KOPT-K1 (cell line): ENCODE measurements around the gene CHKB.
"Not testable (repeated sequence)": the region's sequence is repeated elsewhere in the genome, so short reads cannot be mapped to it uniquely, and the experiment has no call there.

Experiments
- H3K27ac ChIP-seq: fragments of 200-600 bp; sonication (generic); 2 replicates; pipeline ENCODE4 v1.5.1; 2016; ENCODE audit warnings: antibody characterized with exemption, mild to moderate bottlenecking, low read depth, low read length; ENCODE audit not compliant: poor library complexity, severe bottlenecking
- H3K36me3 ChIP-seq: fragments of 200-600 bp; sonication (generic); 2 replicates; pipeline ENCODE4 v1.5.1; 2017; ENCODE audit warnings: antibody characterized with exemption, mild to moderate bottlenecking, low read length, moderate library complexity; ENCODE audit not compliant: insufficient read depth
- H3K9me3 ChIP-seq: fragments of 200-600 bp; sonication (generic); 2 replicates; pipeline ENCODE4 v1.5.1; 2017; ENCODE audit warnings: antibody characterized with exemption, low read length, mild to moderate bottlenecking; ENCODE audit not compliant: insufficient read depth, poor library complexity, severe bottlenecking

Gene CHKB

DNA sequence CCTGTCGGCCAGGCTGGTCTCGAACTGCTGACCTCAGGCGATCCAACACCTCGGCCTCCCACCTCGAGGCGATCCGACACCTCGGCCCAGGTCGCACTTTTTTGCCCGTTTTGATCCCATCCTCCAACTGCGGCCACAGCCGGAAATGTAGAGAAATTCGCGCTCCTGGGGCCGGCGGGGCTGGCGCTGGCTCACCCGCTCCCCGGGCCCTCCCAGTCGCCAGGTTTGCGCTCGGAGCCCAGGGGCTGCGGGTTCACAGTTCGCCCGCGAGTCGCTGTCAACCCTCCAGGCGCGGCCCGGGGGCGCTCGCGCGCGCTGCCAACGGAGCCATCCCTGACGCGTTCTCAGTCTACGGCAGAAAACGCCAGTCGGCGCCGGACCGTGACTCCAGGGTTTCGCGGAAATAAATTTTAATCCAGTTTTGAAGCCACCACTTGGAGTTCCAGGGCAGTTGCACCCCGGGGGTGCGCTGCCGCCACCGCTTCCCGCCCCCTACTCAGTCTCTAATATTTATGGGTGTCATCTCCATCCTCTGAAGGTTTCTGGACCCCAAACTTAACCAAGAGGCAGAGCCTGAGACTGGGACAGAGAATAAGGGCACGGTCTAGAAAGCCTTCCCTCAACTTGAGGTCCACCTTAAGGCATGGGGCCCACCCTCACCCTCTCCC, 38.4 kb downstream of the CHKB start:
- Histone ChIP-seq H3K9me3 (no peaks in the 10 kb centered on the region), H3K36me3 (no peaks in the 10 kb centered on the region), H3K27ac (no peak overlapping the region)

DNA sequence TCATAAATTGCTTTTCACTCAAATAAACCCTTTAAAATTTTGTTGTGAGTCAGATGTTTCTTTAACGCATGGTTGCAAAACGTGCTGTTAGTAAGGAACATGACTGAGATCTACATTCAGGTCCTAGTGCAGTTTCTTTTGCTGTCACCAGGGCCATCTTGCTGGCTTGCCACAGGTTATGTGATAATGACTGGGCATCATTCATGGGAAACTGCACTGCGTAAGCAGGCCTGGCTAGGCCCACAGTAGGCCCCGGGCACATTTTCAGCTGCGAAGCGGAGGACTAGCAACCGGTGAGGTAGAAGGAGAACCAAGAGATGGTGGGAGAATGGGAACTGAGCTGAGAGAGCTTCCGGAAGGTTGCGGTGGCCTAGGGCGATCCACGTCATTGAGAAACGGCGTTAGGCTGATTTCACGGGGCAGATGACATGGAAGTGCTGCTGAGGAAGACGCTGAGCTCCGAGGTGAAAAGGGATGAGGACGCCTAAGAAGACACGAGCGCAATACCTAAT, 40.2 kb downstream of the CHKB start:
- Histone ChIP-seq H3K27ac (no peak overlapping the region), H3K36me3 (no peaks in the 10 kb centered on the region), H3K9me3 (no peaks in the 10 kb centered on the region)

DNA sequence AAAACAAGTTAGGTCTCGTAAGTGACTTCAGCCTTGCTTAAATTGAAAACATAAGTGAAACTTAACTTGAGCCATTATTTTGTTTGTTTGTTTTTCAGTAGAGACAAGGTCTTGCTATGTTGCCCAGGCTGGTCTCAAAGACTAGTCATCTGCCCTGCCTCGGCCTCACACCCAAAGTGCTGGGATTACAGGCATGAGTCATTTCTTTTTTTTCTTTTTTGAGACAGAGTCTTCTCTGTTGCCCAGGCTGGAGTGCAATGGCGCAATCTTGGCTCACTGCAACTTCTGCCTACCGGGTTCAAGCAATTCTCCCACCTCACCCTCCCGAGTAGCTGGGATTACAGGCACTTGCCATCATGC, 41.0 kb downstream of the CHKB start:
- H3K9me3 ChIP-seq, H3K36me3 ChIP-seq, H3K27ac ChIP-seq: not testable (repeated sequence)

DNA sequence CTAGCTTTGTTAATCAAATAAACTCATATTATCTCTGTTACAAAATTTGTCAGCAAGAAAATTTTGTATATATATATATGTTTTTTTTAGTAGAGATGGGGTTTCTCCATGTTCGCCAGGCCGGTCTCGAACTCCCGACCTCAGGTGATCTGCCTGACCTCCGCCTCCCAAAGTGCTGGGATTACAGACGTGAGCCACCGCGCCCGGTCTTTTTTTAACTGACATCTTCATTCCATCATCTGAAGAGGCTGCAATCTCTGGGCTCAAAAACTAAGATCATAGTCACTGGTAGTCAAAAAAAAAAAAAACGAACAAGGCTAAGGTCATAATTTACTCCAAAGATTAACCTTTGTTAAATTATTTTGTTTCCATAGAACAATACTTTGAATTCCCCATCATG, 42.3 kb downstream of the CHKB start:
- no peak overlapping the region for H3K27ac ChIP-seq
- H3K36me3 ChIP-seq = no peaks in the 10 kb centered on the region
- no peaks in the 10 kb centered on the region for H3K9me3 ChIP-seq

DNA sequence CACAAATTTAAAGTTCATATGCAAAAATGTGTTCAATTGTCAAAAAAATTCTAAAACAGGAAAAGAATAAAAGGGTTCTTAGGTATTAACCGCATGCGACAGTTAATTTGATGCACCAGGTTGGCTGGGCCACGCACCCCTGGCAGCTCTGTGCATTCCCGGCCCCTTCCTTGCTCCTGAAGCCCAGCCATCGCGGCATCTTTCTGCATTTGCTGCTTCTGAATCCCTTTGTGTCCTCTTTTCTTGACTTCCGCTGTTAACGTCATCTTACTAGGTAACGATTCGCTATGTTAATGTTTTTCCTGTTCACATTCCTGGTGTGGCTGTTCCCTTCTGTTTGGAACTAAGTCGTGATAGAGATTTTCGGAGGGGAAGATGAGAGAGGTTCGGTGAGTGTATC, 44.9 kb downstream of the CHKB start:
- Histone ChIP-seq H3K9me3 (no peaks in the 10 kb centered on the region), H3K27ac (no peak overlapping the region), H3K36me3 (no peaks in the 10 kb centered on the region)

DNA sequence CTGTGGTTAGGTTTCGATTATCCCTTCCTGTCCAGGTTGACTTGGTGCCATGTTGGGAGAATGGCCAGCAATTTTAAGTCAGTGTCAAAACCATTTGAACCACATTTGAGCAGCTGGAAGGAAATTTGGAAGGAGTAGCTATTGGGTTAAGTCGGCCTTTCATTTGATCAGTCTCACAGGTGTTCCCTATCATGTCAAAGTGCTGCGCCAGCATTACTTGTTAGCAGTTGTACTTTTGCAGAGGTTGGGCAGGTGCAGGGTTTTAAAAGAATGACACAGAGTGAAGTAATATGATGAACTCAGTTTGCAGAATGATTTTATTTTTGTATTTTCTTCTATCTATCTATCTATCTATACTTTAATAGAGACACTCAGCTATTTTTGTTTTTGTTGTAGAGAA, 46.4 kb downstream of the CHKB start:
- Histone ChIP-seq H3K27ac (no peak overlapping the region), H3K36me3 (no peaks in the 10 kb centered on the region)

DNA sequence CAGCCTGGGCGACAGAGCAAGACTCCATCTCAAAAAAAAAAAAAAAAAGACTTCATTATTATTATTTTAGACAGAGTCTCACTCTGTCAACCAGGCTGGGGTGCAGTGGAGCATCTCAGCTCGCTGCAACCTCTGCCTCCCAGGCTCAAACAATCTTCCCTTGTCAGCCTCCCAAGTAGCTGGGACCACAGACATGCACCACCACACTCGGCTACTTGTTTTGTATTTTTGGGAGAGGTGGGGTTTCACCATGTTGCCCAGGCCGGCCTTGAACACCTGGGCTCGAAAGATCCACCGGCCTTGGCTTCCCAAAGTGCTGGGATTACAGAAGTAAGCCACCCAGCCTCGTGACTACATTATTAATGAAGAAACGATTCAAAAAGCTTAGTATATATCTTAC, 47.5 kb downstream of the CHKB start:
- no peak overlapping the region for H3K27ac ChIP-seq
- no peaks in the 10 kb centered on the region for H3K36me3 ChIP-seq
- H3K9me3 ChIP-seq = peaks cover 10% of the 10 kb centered on the region

More for the DNA sequence above, 46.4 kb downstream of the CHKB start:
- H3K9me3 ChIP-seq = peaks cover 2% of the 10 kb centered on the region

DNA sequence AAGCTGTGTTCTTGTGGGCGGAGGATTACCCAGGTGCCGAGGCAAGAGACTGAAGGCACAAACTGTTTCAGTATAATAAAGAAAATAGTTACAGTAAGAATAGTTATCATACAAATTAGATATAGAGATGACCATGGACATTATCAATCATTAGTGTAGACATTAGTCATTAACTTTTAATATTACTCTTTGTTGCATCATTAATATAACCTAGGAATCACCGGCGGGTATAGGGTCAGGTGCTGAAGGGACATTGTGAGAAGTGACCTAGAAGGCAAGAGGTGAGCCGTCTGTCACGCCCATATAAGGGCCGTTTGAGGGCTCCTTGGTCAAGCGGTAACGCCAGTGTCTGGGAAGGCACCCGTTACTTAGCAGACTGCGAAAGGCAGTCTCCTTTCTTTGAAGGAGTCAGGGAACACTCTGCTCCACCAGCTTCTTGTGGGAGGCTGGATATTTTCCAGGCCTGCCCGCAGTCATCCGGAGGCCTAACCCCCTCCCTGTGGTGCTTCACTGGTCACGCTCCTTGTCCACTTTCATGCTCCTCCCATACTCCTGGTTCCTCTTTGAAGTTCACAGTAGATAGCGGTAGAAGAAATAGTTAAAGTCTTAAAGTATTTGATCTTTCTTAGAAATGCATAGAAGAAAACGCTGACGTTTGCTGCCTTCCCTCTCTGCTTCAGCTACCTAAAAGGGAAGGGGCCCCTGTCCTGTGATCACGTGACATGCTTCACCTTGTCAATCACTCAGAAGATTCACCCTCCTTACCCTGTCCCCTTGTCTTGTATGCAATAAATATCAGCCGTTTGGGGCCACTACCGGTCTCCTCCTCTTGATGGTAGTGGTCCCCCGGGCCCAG, 48.6 kb downstream of the CHKB start:
- not testable (repeated sequence) for H3K27ac ChIP-seq, H3K36me3 ChIP-seq, H3K9me3 ChIP-seq

DNA sequence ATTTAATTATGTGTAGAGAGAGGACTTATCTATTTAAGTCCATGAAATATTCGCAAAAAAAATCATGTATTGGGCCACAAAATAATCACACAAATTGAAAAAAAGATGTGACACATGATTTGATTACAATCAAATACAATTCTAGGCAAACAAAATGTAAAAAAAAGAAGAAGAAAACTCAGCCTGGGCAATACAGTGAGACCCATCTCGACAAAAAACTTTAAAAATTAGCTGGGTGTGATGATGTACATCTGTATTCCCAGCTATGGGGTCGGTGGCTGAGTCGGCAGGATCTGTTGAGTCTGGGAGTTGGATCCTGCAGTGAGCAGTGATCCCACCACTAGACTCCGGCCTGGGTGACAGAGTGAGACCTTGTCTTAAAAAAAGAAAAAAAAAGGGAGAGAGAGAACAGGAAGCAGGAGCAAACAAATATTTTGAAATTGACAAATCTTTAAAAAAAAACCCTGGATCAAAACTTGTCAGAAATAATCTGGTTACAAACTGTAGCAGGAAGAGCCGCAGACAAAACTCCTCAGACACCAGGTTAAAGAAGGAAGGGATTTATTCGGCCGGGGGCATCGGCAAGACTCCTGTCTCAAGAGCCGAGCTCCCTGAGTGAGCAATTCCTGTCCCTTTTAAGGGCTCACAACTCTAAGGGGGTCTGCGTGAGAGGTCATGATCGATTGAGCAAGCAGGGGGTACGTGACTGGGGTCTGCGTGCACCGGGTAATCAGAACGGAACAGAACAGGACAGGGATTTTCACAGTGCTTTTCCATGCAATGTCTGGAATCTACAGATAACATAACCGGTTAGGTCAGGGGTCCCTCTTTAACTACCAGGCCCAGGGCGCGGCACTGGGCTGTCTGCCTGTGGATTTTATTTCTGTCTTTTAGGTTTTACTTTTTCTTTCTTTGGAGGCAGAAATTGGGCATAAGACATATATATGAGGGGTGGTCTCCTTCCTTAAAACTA, 49.5 kb downstream of the CHKB start:
- H3K36me3 ChIP-seq = no peaks in the 10 kb centered on the region
- H3K9me3 ChIP-seq = peaks cover 10% of the 10 kb centered on the region
- H3K27ac ChIP-seq = no peak overlapping the region

DNA sequence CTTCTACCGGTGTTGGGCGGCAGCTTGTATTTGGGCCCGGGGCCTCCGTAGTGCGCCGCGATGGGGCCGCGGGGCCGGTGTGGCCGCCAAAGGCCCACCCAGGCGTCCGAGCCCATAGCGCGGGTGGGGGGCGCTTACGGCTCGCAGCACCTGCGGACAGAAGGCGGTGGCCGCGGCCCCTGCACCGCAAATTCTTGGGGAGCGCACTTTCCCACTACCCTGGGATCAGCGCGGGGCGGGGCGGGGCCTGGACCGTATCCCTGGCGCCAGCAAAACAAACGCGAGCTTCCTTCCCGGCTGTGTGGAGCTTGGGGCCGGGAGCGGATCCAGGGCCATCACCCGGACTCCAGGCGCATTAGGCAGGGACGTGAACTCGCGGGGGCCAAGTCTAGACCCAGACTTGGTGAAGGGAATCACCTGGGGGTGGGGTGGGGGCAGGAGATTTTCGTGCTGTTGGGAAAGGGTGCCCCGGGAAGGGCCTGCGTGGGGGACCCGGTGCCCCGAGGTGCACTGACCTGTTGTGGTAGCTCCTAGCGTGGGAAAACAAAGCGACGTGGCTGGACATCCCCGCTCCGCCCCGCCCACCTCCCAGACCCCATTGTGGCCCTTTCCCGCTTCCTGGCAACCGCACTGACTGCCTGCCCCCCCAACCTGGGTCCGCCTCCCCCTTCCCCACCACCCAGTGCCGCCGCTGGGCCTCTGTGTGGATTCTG, 50.5 kb downstream of the CHKB start:
- no peaks in the 10 kb centered on the region for H3K36me3 ChIP-seq
- no peak overlapping the region for H3K27ac ChIP-seq
- H3K9me3 ChIP-seq = peaks cover 10% of the 10 kb centered on the region

DNA sequence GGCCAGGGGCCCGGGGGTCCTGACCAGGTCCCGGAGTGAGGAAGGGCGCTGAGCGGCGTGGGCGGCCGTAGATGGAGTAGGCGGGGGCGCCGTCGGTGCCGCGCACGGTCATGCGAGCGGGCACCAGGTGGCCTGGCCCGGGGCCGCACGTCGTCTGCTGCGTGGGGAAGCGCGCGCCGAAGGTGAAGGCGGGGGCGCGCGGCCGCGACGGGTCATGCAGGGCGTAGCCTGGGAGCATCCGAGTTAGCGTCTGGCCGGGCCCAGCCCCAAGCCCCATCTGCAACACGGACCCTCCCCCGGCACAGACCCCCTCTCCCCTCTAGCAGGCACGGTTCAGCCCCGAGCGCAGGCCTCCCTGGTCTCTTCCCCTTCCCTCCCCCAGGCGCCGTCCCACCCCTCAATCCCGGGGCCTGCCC, 51.1 kb downstream of the CHKB start:
- H3K27ac ChIP-seq = no peak overlapping the region
- H3K9me3 ChIP-seq = peaks cover 10% of the 10 kb centered on the region
- no peaks in the 10 kb centered on the region for H3K36me3 ChIP-seq

DNA sequence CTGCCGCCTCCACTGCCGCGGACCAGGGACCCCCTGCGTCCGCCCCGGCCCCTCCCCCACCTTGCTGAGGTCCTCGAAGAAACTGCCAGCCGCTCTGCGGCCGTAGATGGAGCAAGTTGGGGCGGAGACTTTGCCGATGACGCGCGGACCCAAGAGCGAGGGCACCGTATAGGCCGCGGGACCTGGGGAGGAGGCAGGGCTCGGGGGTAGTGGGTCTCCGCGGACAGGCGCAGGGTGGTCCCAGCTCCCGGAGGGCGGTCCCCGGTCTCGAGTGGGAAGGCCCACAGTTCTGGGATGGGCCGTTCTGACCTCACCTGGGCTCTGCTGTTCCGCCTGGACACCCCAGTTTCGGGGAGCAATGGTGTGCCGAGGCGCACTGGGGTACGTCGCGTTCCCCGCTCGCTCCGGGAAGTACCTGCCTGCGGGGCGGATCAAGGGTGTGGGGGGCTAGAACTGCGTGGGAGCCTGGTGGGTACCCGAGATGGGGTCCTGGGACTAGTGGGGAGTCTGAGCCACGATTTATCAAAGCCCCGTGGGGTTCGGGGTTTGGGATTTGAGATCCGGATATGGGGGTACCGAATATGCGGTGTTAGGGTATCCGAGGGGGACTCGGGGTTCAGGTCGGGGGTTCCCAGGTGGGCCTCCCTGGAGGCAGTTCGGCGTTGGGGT, 51.6 kb downstream of the CHKB start:
- Histone ChIP-seq H3K36me3 (no peaks in the 10 kb centered on the region), H3K9me3 (peaks cover 10% of the 10 kb centered on the region), H3K27ac (no peak overlapping the region)

DNA sequence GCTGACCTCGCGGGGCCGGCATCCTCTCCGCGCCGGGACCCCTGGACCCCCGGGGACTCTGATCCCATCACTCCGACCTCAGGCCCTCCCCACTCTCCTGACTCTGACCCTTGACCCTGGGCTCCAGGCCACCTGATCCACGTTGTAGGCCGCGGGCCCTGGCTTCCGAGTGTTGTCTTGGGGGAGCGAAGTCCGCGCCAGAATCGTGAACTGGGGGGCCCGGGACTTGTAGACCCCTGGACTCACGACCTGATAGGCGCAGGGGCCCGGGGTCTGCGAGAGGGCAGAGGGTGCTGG, 52.1 kb downstream of the CHKB start:
- no peak overlapping the region for H3K27ac ChIP-seq
- peaks cover 10% of the 10 kb centered on the region for H3K9me3 ChIP-seq
- no peaks in the 10 kb centered on the region for H3K36me3 ChIP-seq

DNA sequence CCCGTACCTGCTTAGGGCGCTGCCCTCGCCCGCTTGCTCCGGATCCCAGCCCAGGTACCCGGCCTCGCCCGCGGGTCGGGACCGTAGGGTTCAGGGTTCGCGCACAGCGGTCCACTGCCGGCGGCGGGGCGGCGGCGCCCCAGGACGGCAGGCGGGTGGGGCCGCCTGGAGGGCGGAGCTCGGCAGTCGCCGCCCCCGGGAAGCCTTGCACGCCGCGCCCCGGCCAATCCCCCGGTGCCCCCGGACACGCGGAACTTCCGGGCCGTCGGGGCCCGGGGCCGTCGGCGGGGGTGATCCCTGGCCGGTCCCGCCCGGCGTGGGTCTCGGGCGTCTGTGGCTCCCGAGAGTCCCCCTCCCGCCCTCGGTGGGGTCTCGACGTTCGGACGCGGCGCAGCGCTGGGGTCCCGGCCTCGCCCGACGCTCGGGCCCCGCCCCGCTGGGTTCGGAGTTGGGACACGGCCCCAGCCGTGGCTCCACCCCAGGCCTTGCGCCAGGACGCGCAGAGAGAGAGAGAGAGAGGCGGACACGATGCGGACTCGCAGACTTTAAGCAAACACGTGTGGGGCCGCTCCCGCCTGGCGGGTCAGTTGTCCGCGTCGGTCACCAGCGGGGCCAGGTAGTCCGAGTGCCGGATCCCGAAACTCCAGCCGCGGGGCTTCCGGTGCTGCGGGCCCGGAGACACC, 52.6 kb downstream of the CHKB start, which contains the start of gene TYMP:
TYMP (minus strand) TSS at position 116 of the 683 bp plus-strand sequence. CDS start 303 bp downstream, outside the sequence.
- H3K27ac ChIP-seq = no peak within 1 kb of the TSS
- H3K9me3 ChIP-seq = peaks cover 10% of the 10 kb centered on the region
- no peaks in the 10 kb centered on the region for H3K36me3 ChIP-seq
